ENCODE measurements around the gene NDUFAF3. TPM values are rescaled to one million over a fixed set of nuclear protein-coding genes. Genes with fewer than 3 reads are reported as not detected.

NDUFAF3 gene
- total and polyA plus RNA-seq, 2 donors from 2014 or later = 106 to 190 TPM

- peaks cover 0 to 27% (median 9%) of the 10 kb centered on the region in 3 donors for H3K4me1 ChIP-seq (ENCODE audit: control insufficient read depth in 2 of 3, insufficient read depth in 2 of 3, low read depth in 1 of 3, low read length in 3 of 3)
- no peak overlapping the region for H3K27ac ChIP-seq (ENCODE audit: low read depth in 2 of 2, low read length in 2 of 2)
- no peaks in the 10 kb centered on the region for H3K9me3 ChIP-seq (ENCODE audit: control insufficient read depth in 2 of 3, insufficient read depth in 1 of 3, low read length in 3 of 3)
- H3K36me3 ChIP-seq (ENCODE audit: control insufficient read depth in 2 of 3, insufficient read depth in 3 of 3, low read length in 3 of 3) = peaks cover 7 to 45% (median 23%) of the 10 kb centered on the region in 3 donors
- no peaks in the 10 kb centered on the region for H3K27me3 ChIP-seq (ENCODE audit: control insufficient read depth, insufficient read depth, low read length)
- no peak for DNase-seq
- no peak for TF ChIP-seq CTCF (IDR thresholded peaks at IDR 0.05; ENCODE audit: borderline replicate concordance, extremely low read depth, insufficient read depth)
- FAIRE-seq = no peak
- no peak overlapping the region for H3K9ac ChIP-seq (ENCODE audit: low read length in 3 of 3)
- no peak overlapping the region for H3K4me3 ChIP-seq (ENCODE audit: low read length in 3 of 3)
- intact Hi-C loops (cut with DNase I) = no loop called here
Measured at GRCh38 chr3:49025793-49026520, 4.0 kb downstream of the NDUFAF3 start.

GRCh38 chr3:49026536-49026935, 4.6 kb downstream of the NDUFAF3 start:
- TF ChIP-seq CTCF (IDR thresholded peaks at IDR 0.05; ENCODE audit: borderline replicate concordance, extremely low read depth, insufficient read depth) = no peak
- Histone ChIP-seq H3K9me3 (ENCODE audit: control insufficient read depth in 2 of 3, insufficient read depth in 1 of 3, low read length in 3 of 3) (no peaks in the 10 kb centered on the region), H3K4me3 (ENCODE audit: low read length in 3 of 3) (no peak overlapping the region), H3K4me1 (ENCODE audit: control insufficient read depth in 2 of 3, insufficient read depth in 2 of 3, low read depth in 1 of 3, low read length in 3 of 3) (peaks cover 0 to 27% (median 9%) of the 10 kb centered on the region in 3 donors), H3K9ac (ENCODE audit: low read length in 3 of 3) (no peak overlapping the region), H3K27ac (ENCODE audit: low read depth in 2 of 2, low read length in 2 of 2) (no peak overlapping the region), H3K27me3 (ENCODE audit: control insufficient read depth, insufficient read depth, low read length) (no peaks in the 10 kb centered on the region), H3K36me3 (ENCODE audit: control insufficient read depth in 2 of 3, insufficient read depth in 3 of 3, low read length in 3 of 3) (peaks cover 9 to 49% (median 24%) of the 10 kb centered on the region in 3 donors)
- intact Hi-C loops (cut with DNase I) = no loop called here
- FAIRE-seq (no peak), DNase-seq (peak in 1 of 5 donors; percentile 27)

- H3K9ac ChIP-seq (ENCODE audit: low read length in 3 of 3) = no peak overlapping the region
- H3K27me3 ChIP-seq (ENCODE audit: control insufficient read depth, insufficient read depth, low read length) = no peaks in the 10 kb centered on the region
- no peak overlapping the region for H3K4me3 ChIP-seq (ENCODE audit: low read length in 3 of 3)
- no peak for TF ChIP-seq CTCF (IDR thresholded peaks at IDR 0.05; ENCODE audit: borderline replicate concordance, extremely low read depth, insufficient read depth)
- intact Hi-C loops (cut with DNase I) = no loop called here
- FAIRE-seq = no peak
- H3K9me3 ChIP-seq (ENCODE audit: control insufficient read depth in 2 of 3, insufficient read depth in 1 of 3, low read length in 3 of 3) = no peaks in the 10 kb centered on the region
- peaks cover 15 to 60% (median 35%) of the 10 kb centered on the region in 3 donors for H3K36me3 ChIP-seq (ENCODE audit: control insufficient read depth in 2 of 3, insufficient read depth in 3 of 3, low read length in 3 of 3)
- peak in 1 of 5 donors; percentile 34 for DNase-seq
- H3K27ac ChIP-seq (ENCODE audit: low read depth in 2 of 2, low read length in 2 of 2) = no peak overlapping the region
- H3K4me1 ChIP-seq (ENCODE audit: control insufficient read depth in 2 of 3, insufficient read depth in 2 of 3, low read depth in 1 of 3, low read length in 3 of 3) = peaks cover 0 to 24% (median 9%) of the 10 kb centered on the region in 3 donors
Measured at GRCh38 chr3:49027634-49028033, 5.7 kb downstream of the NDUFAF3 start.
